GM12801 (cell line): ENCODE data around the gene IFFO2.

Experiments used
- CTCF ChIP-seq: IDR thresholded peaks from one replicate; pipeline ENCODE4 v1.5.1; 2011; ENCODE audit warnings: control low read depth; ENCODE audit not compliant: insufficient read length; ENCODE audit errors: extremely low read depth

The IFFO2 gene

DNA sequence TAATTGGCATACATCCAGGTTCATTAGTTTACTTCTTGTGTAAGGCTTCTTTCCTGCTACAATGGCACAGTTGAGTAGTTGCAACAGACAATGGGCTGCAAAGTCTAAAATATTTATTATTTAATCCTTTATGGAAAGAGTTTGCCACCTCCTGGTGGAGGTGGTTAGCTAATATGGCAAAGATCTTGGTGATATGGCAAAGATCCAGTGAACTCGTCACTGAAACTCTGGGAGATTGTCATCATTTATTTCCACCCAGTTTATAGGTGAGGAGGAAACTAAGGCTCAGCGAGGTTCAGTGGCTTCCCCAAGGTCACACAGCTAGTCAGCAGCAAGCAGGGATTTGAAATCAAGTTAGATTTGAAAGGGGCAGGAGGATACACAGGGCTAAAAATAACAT, 16.1 kb upstream of the IFFO2 start:
- no peak for TF ChIP-seq CTCF

GRCh38 chr1:18970762-18971161, 14.3 kb upstream of the IFFO2 start:
- TF ChIP-seq CTCF, result no peak

DNA sequence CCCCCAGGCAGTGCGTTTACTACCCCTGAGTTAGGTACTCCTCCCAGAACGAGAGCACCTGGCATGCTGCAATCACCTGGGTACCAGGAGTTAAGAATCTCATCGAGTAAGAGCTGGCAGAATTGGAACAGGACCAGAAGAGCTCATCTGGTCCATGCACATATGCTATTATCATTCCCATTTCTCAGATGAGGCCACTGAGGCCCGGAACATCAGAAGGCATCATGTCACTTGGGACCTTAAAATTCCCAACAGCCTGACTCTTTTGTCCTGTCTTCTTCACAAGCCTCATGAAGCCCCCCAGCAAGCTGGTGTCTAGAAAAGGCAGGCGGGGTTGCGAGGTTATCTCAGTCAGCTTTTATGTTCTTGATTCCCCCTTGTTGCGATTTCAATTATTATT, 13.9 kb upstream of the IFFO2 start:
- no peak for TF ChIP-seq CTCF

- TF ChIP-seq CTCF, result no peak
These were observed 10.7 kb upstream of the IFFO2 start for GRCh38 chr1:18967066-18967690.

GRCh38 chr1:18965206-18966173, 9.0 kb upstream of the IFFO2 start:
- no peak for TF ChIP-seq CTCF

DNA sequence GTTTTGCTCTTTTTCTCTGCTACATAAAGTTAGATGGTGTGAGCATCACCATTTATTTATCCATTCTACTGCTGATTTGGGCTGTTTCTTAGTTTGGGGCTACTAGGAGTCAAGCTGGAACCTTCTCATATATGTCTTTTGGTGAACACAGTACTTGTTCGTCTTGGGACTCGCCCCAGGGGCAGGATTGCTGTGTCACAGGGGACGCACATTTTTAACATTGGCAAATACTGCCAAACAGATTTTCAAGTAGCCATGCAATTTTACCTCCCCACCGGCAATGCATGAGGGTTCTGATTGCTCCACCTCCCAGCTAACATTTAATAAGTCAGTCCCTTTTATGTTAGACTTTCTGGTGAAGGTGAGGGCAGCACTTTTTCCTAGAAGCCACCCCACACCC, 7.5 kb upstream of the IFFO2 start:
- no peak for TF ChIP-seq CTCF

DNA sequence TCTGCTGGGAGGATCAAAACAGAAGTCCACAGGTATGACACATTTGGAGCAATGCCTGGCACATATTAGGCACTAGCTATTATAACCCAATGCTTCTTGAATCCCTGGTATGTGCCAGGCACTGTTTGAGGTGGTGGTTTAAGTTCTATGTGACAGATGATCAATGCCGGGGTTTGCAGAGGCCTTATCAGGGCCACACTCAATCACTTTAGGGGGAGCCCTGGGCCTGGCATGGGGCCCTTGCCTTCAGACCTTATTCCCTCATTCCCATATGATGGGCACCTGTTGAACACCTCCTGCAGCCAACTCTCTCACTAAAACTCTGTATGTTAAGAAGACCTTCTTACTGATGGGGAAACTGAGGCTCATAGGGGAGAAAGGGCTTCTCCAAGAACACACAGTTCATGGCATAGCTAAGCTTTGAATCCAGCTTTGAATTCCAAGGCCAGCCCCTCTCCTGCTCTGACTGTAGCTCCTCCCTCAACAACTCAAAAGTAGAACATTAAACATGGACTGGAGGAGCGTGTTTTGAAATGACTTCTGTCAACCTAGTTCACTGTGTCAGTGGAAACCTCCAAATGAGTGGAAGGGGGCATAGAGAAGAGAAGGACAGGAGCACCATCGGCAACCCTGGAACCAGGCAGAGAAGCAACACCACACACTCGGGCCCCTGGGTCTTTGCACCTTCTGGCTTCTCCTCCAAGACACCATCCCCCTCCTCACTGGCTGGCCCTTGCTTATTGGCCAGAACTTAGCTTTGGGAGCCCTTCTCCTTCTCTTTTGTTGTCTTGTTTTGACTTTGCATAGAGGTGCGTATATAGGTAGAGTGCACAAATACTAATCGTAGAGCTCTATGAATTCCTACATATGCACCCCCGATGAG, 6.6 kb upstream of the IFFO2 start:
- TF ChIP-seq CTCF, result no peak
